HL-60/S4 treated with retinoic acid at 250 ng/mL for 4 days and 3 days (cell line): ENCODE results near the gene MYL12B.

ENCODE experiments used
- in situ Hi-C: fragments of 300-500 bp; cut with MboI; formaldehyde crosslinking; loops from 2 replicates; pipeline ENCODE4 v1.7.0; 2022; ENCODE audit warnings: low sequenced_read_pairs

Gene MYL12B

GRCh38 chr18:3234457-3234856 lies 27.5 kb upstream of the MYL12B start:
- in situ Hi-C loops, result no loop called here

GRCh38 chr18:3235846-3236245 lies 26.1 kb upstream of the MYL12B start:
- in situ Hi-C loops, result no loop called here

- in situ Hi-C loops, result no loop called here
These were observed 25.5 kb upstream of the MYL12B start for GRCh38 chr18:3236470-3236869.

GRCh38 chr18:3238742-3239141 lies 23.2 kb upstream of the MYL12B start:
- in situ Hi-C loops, result no loop called here

- in situ Hi-C loops, result loop anchor here (10.0 kb wide), 1 partner anchor 300 kb away; no protein-coding TSS in a partner anchor
These were observed 16.8 kb upstream of the MYL12B start for GRCh38 chr18:3245185-3245564.

GRCh38 chr18:3245853-3246634 lies 15.9 kb upstream of the MYL12B start:
- in situ Hi-C loops, result loop anchor here (10.0 kb wide), 1 partner anchor 301 kb away; no protein-coding TSS in a partner anchor

GRCh38 chr18:3246635-3247239 lies 15.2 kb upstream of the MYL12B start:
- in situ Hi-C loops, result loop anchor here (10.0 kb wide), 1 partner anchor 302 kb away; no protein-coding TSS in a partner anchor

GRCh38 chr18:3247240-3248061 lies 14.5 kb upstream of the MYL12B start, which contains the start of gene MYL12A:
TSS of gene MYL12A (plus strand) at chr18:3247801. CDS start at chr18:3253248, 5,447 bp downstream.
- in situ Hi-C loops, result loop anchor here (10.0 kb wide), 1 partner anchor 303 kb away; no protein-coding TSS in a partner anchor

GRCh38 chr18:3248062-3248657 lies 13.8 kb upstream of the MYL12B start:
- in situ Hi-C loops, result loop anchor here (10.0 kb wide), 1 partner anchor 303 kb away; no protein-coding TSS in a partner anchor

- in situ Hi-C loops, result loop anchor here (10.0 kb wide), 1 partner anchor 304 kb away; no protein-coding TSS in a partner anchor
These were observed 13.1 kb upstream of the MYL12B start for GRCh38 chr18:3248658-3249359.

GRCh38 chr18:3250237-3251107 lies 11.5 kb upstream of the MYL12B start:
- in situ Hi-C loops, result no loop called here

- in situ Hi-C loops, result no loop called here
These were observed 10.5 kb upstream of the MYL12B start for GRCh38 chr18:3251249-3251962.

- in situ Hi-C loops, result no loop called here
These were observed 10.0 kb upstream of the MYL12B start for GRCh38 chr18:3251963-3252277.

- in situ Hi-C loops, result no loop called here
These were observed 9.1 kb upstream of the MYL12B start for GRCh38 chr18:3252843-3253242.

GRCh38 chr18:3254725-3255124 lies 7.2 kb upstream of the MYL12B start:
- in situ Hi-C loops, result no loop called here

GRCh38 chr18:3255611-3256165 lies 6.2 kb upstream of the MYL12B start:
- in situ Hi-C loops, result no loop called here

- in situ Hi-C loops, result no loop called here
These were observed 5.0 kb upstream of the MYL12B start for GRCh38 chr18:3256693-3257626.
